H9 (cell line): Measurements from ENCODE around the gene TCF23. TPM values are rescaled to one million over a fixed set of nuclear protein-coding genes. Genes with fewer than 3 reads are reported as not detected.
"Not testable (repeated sequence)": the region's sequence is repeated elsewhere in the genome, so short reads cannot be mapped to it uniquely, and the experiment has no call there.

Experiments
- DNase-seq: peaks from one replicate; pipeline ENCODE4 v3.0.0-alpha.2; 2017
- H2AFZ ChIP-seq: one replicate; pipeline ENCODE4 v1.6.1; 2013; ENCODE audit warnings: mild to moderate bottlenecking, low read length, control low read depth, moderate library complexity
- H2AK5ac ChIP-seq: 2 replicates; pipeline ENCODE4 v1.6.1; 2013; ENCODE audit warnings: low read length, control low read depth, mixed read lengths; ENCODE audit not compliant: insufficient read length
- H2BK120ac ChIP-seq: one replicate; pipeline ENCODE4 v1.6.1; 2013; ENCODE audit warnings: low read depth, mild to moderate bottlenecking, low read length, control low read depth, inconsistent platforms; ENCODE audit not compliant: poor library complexity, severe bottlenecking
- H2BK12ac ChIP-seq: 2 replicates; pipeline ENCODE4 v1.6.1; 2013; ENCODE audit warnings: low read length, control low read depth, mixed read lengths, low read depth; ENCODE audit not compliant: insufficient read length
- H2BK15ac ChIP-seq: 2 replicates; pipeline ENCODE4 v1.6.1; 2013; ENCODE audit warnings: low read depth, low read length, control low read depth
- H2BK20ac ChIP-seq: one replicate; pipeline ENCODE4 v1.6.1; 2013; ENCODE audit warnings: low read depth, mild to moderate bottlenecking, low read length, control low read depth, inconsistent platforms; ENCODE audit not compliant: poor library complexity, severe bottlenecking
- H2BK5ac ChIP-seq: 2 replicates; pipeline ENCODE4 v1.6.1; 2013; ENCODE audit warnings: low read length, control low read depth, mixed read lengths; ENCODE audit not compliant: insufficient read length
- H3K14ac ChIP-seq: 2 replicates; pipeline ENCODE4 v1.6.1; 2013; ENCODE audit warnings: low read length, control low read depth; ENCODE audit not compliant: insufficient read depth
- H3K18ac ChIP-seq: 2 replicates; pipeline ENCODE4 v1.6.1; 2013; ENCODE audit warnings: low read depth, mild to moderate bottlenecking, mixed read lengths, low read length, control low read depth; ENCODE audit not compliant: insufficient read length
- H3K23ac ChIP-seq: 2 replicates; pipeline ENCODE4 v1.6.1; 2013; ENCODE audit warnings: low read length, control low read depth, mixed read lengths, low read depth; ENCODE audit not compliant: insufficient read length
- H3K23me2 ChIP-seq: 2 replicates; pipeline ENCODE4 v1.6.1; 2013; ENCODE audit warnings: low read depth, mild to moderate bottlenecking, mixed read lengths, low read length, control low read depth; ENCODE audit not compliant: insufficient read length, poor library complexity, severe bottlenecking
- H3K27ac ChIP-seq: 2 replicates; pipeline ENCODE4 v1.5.1; 2013; ENCODE audit warnings: low read length, control low read depth, mixed read lengths, low read depth; ENCODE audit not compliant: insufficient read length
- H3K27me3 ChIP-seq: 2 replicates; pipeline ENCODE4 v1.6.1; 2013; ENCODE audit warnings: low read length, control low read depth, inconsistent platforms; ENCODE audit not compliant: insufficient read depth
- H3K4ac ChIP-seq: 2 replicates; pipeline ENCODE4 v1.6.1; 2013; ENCODE audit warnings: low read depth, mild to moderate bottlenecking, control low read depth, inconsistent platforms, low read length, moderate library complexity
- H3K4me1 ChIP-seq: 2 replicates; pipeline ENCODE4 v1.6.1; 2013; ENCODE audit warnings: low read length, control low read depth, inconsistent platforms; ENCODE audit not compliant: insufficient read depth
- H3K4me2 ChIP-seq: 2 replicates; pipeline ENCODE4 v1.6.1; 2013; ENCODE audit warnings: low read length, control low read depth, mixed read lengths; ENCODE audit not compliant: insufficient read length, insufficient read depth
- H3K56ac ChIP-seq: 2 replicates; pipeline ENCODE4 v1.6.1; 2013; ENCODE audit warnings: low read depth, mild to moderate bottlenecking, mixed read lengths, low read length, control low read depth; ENCODE audit not compliant: insufficient read length
- H3K79me1 ChIP-seq: 2 replicates; pipeline ENCODE4 v1.6.1; 2013; ENCODE audit warnings: low read depth, mild to moderate bottlenecking, moderate library complexity, low read length, control low read depth, inconsistent platforms; ENCODE audit not compliant: insufficient read depth, poor library complexity, severe bottlenecking
- H3K79me2 ChIP-seq: 2 replicates; pipeline ENCODE4 v1.6.1; 2013; ENCODE audit warnings: low read length, control low read depth, inconsistent platforms; ENCODE audit not compliant: insufficient read depth
- H3K9ac ChIP-seq: 2 replicates; pipeline ENCODE4 v1.6.1; 2013; ENCODE audit warnings: low read length, control low read depth, mixed read lengths; ENCODE audit not compliant: insufficient read length; ENCODE audit errors: extremely low read depth
- H3K9me3 ChIP-seq: one replicate; pipeline ENCODE4 v1.6.1; 2013; ENCODE audit warnings: low read depth, low read length, inconsistent platforms; ENCODE audit not compliant: control insufficient read depth
- H3T11ph ChIP-seq: one replicate; pipeline ENCODE4 v1.6.1; 2013; ENCODE audit warnings: mild to moderate bottlenecking, low read length, control low read depth, inconsistent platforms
- H4K20me1 ChIP-seq: one replicate; pipeline ENCODE4 v1.6.1; 2013; ENCODE audit not compliant: control insufficient read depth, insufficient read length, insufficient read depth
- H4K5ac ChIP-seq: 2 replicates; pipeline ENCODE4 v1.6.1; 2013; ENCODE audit warnings: low read depth, mild to moderate bottlenecking, mixed read lengths, low read length, control low read depth; ENCODE audit not compliant: insufficient read length
- H4K8ac ChIP-seq: replicated peaks from 2 replicates; pipeline ENCODE4 v1.6.1; 2013; ENCODE audit warnings: low read length, control low read depth, mixed read lengths, low read depth; ENCODE audit not compliant: insufficient read length
- H4K91ac ChIP-seq: 2 replicates; pipeline ENCODE4 v1.6.1; 2013; ENCODE audit warnings: low read depth, mild to moderate bottlenecking, moderate library complexity, mixed read lengths, low read length, control low read depth; ENCODE audit not compliant: insufficient read length
- H3K27ac Mint-ChIP-seq, 3 experiments: 2 replicates in 2 of 3; 3 replicates in 1 of 3; pipeline ENCODE4 v1.8.0; 2020 to 2021; ENCODE audit warnings: mixed read lengths in 3 of 3, mild to moderate bottlenecking in 1 of 3, moderate library complexity in 1 of 3
- H3K27me3 Mint-ChIP-seq: 2 replicates; pipeline ENCODE4 v1.8.0; 2021; ENCODE audit warnings: low read depth, mild to moderate bottlenecking, moderate library complexity, mixed read lengths
- H3K36me3 Mint-ChIP-seq, 3 experiments: 2 replicates in 2 of 3; 3 replicates in 1 of 3; pipeline ENCODE4 v1.8.0; 2020 to 2021; ENCODE audit warnings: low read depth in 3 of 3, mixed read lengths in 3 of 3; ENCODE audit not compliant: insufficient read depth in 1 of 3
- H3K4me1 Mint-ChIP-seq, 2 experiments: 2 replicates each; pipeline ENCODE4 v1.8.0; 2020; ENCODE audit warnings: mixed read lengths in 2 of 2
- H3K4me3 Mint-ChIP-seq, 2 experiments: 2 replicates in 1 of 2; 3 replicates in 1 of 2; pipeline ENCODE4 v1.8.0; 2020 to 2021; ENCODE audit warnings: mild to moderate bottlenecking in 2 of 2, mixed read lengths in 2 of 2, moderate library complexity in 1 of 2
- H3K9me3 Mint-ChIP-seq, 2 experiments: 2 replicates in 1 of 2; 3 replicates in 1 of 2; pipeline ENCODE4 v1.8.0; 2020; ENCODE audit warnings: mild to moderate bottlenecking in 2 of 2, mixed read lengths in 2 of 2, moderate library complexity in 1 of 2
- CTCF ChIP-seq: fragments of 200-600 bp; sonication (generic); conservative IDR thresholded peaks from 3 replicates; pipeline ENCODE4 v1.8.0; 2021; ENCODE audit warnings: antibody characterized with exemption, mild to moderate bottlenecking
- WGBS: extraction: QIAGEN DNeasy Blood & Tissue Kit; methylation state at CpG from one replicate; pipeline ENCODE4 v1.1.7; 2013; ENCODE audit warnings: missing lambda C conversion rate, low lambda C conversion rate, mixed read lengths; ENCODE audit not compliant: insufficient read length; ENCODE audit errors: extremely low coverage; 5-methylcytosine and 5-hydroxymethylcytosine counted together
- total RNA-seq: library from RNA; stranded (reverse); gene quantifications from 2 replicates; pipeline ENCODE4 v1.2.1, GENCODE V29; 2021

Gene TCF23
- total RNA-seq, 1 experiment from 2014 or later, result not detected

- Histone ChIP-seq H3K9me3 (no peaks in the 10 kb centered on the region), H3K4ac (no peak overlapping the region), H2BK5ac (no peak overlapping the region), H2BK12ac (no peak overlapping the region), H3K4me1 (no peaks in the 10 kb centered on the region), H4K20me1 (no peaks in the 10 kb centered on the region), H3K4me2 (no peak overlapping the region), H3K18ac (no peak overlapping the region), H3K79me1 (no peaks in the 10 kb centered on the region), H2BK120ac (no peak overlapping the region), H3K56ac (no peak overlapping the region), H3T11ph (no peak overlapping the region), H4K91ac (no peak overlapping the region), H3K23me2 (no peaks in the 10 kb centered on the region), H3K23ac (no peak overlapping the region), H3K27me3 (no peaks in the 10 kb centered on the region), H2BK20ac (no peak overlapping the region), H3K9ac (no peak overlapping the region), H3K79me2 (no peaks in the 10 kb centered on the region), H3K27ac (no peak overlapping the region), H4K8ac (no peak overlapping the region), H4K5ac (no peak overlapping the region), H3K14ac (no peak overlapping the region), H2AK5ac (no peak overlapping the region), H2AFZ (no peak overlapping the region), H2BK15ac (no peak overlapping the region)
- no CpG with 5 or more reads among the region's 3 CpGs for WGBS
- TF ChIP-seq CTCF, result no peak
- Mint-ChIP-seq H3K36me3 (no peaks in the 10 kb centered on the region), H3K4me1 (peaks cover 0 to 6% of the 10 kb centered on the region in 2 experiments; a peak in 2 of 4 replicates), H3K4me3 (no peak overlapping the region), H3K27me3 (peaks cover 7% of the 10 kb centered on the region), H3K9me3 (no peaks in the 10 kb centered on the region), H3K27ac (no peak overlapping the region)
- no peak for DNase-seq
Measured at GRCh38 chr2:27109083-27109482, 39.7 kb upstream of the TCF23 start.

- not testable (repeated sequence) for H3K9me3 ChIP-seq, H3K36me3 Mint-ChIP-seq, H3K4me2 ChIP-seq, H3K4me1 ChIP-seq, H3K23me2 ChIP-seq, H3K79me2 ChIP-seq, H3K14ac ChIP-seq, H3T11ph ChIP-seq, H4K20me1 ChIP-seq, H4K5ac ChIP-seq, H2BK20ac ChIP-seq, H3K27ac ChIP-seq, H3K9ac ChIP-seq, H2AFZ ChIP-seq, H4K8ac ChIP-seq, H3K79me1 ChIP-seq, H4K91ac ChIP-seq, H3K18ac ChIP-seq, H3K4me3 Mint-ChIP-seq, H3K27me3 Mint-ChIP-seq, H3K4ac ChIP-seq, H2BK12ac ChIP-seq, H2BK120ac ChIP-seq, H3K9me3 Mint-ChIP-seq, H2BK5ac ChIP-seq, H3K23ac ChIP-seq, H3K27me3 ChIP-seq, H3K56ac ChIP-seq, H2AK5ac ChIP-seq, DNase-seq, H3K4me1 Mint-ChIP-seq, H2BK15ac ChIP-seq
- no CpG with 5 or more reads among the region's 24 CpGs for WGBS
- H3K27ac Mint-ChIP-seq, result peak overlapping the region in 1 of 3 experiments; percentile 18; a peak in 2 of 7 replicates
Measured at GRCh38 chr2:27110603-27111352, 38.0 kb upstream of the TCF23 start.
